Stimulated activated CD8-positive, alpha-beta memory T cell treated with anti-CD3 and anti-CD28 coated beads, Interleukin-4, amount 100 ng/mL, for 24 hours (primary cell): ENCODE measurements around the gene CCDC110.
A peak's percentile ranks its signal among the peaks of the same experiment; 100 is the strongest.

Experiments used
- DNase-seq: peaks from one replicate; pipeline ENCODE4 v3.0.0-alpha.2; 2020; ENCODE audit warnings: low read depth

Gene CCDC110

DNA sequence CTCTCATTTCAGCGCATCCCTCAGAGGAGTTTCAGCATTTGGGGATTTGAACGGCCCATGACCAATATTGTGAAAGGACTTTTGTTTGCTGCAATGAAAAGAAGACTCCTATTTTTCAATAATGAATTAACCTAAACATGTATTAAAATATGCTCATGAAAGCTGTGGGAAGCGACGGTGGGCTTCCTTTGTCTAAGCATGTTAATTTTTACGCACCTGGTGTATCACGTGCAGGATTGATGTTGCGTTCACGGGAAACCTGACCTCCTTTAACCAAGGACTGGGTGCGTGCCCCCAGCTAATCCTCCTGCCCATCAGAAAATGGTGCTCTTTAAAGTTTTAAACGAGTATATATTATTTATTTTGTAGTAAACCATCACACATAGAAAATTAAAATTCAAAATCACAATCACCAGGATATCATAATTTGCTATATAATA lies 590 bp upstream of the CCDC110 start:
- DNase-seq: no peak

DNA sequence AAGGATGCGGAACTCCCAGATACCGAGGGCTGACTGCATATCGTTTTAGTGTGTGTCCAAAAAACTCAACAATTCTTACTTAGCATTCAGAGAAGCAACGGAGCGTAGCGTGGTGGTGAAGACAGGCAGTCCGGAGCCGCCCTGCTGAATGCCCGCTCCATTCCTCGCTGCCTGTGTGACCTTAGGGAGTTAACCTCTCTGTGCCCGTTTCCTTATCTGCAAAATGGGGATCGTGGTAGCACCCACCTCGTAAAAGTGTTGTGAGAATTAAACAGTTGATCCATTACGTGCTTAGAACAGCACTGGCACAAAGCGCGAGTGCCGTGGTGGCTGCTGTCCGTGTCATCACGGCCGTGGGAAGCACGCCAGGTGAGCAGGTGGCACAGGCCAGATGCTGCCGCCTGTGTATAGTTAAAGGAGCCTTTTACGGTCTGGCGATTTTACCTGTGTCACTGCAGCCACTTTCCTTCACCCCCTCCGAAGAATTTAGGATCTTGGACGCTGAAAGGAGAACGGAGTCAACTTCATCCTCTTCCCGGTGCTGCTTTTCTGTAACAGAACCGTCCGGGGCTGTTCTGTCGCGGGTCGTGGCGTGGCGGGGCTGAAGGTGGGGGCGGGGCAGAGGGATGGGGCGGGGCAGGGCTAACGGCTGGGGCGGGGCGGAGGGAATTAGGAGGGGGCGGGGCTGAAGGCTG lies 885 bp downstream of the CCDC110 start:
- no peak for DNase-seq

DNA sequence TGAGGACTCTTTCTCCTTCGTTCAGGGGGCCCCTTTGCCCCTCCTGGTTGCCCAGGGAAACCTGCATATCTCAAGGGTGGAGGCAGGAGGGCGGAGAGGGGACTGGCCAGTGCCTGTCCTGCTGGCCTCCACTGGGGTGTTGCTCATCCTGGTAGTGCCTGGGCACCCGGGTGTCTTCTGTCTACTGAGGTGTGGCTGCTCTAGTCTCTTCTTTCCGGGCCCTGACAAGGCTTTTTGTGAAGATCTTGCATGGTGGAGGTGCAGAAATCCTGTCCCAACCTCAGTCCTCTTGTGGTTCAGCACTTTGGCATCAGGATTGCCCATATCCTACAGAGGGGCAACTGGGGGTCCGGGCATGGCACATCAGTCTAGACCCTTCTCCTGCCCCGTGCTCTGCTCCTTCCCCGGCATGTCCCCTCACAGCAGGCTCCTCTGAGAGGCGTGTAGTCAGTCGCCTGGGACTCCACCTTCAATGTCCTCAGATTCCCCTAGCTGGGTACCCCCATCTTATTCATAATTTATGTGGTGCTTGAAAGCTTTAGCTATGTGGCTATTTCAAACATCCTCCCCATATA lies 1.9 kb downstream of the CCDC110 start:
- no peak for DNase-seq

DNA sequence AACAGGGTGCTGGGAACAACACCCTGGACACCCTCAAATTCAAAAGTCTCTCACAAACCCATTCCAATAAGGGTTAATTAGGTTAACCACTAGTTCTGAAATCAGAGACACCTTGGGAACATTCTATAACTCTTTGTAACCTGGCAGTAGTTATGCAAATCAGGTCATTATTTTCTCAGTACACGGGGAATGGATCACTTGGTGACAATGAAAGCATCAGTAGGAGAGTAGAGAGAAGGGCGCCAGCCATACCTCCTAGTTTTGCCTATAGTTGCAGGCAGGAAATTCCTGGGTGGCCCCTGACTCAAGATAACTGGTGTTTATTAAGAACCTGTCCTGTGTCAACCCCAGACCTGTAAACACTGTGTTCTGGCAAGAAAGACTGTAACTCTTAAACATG lies 2.5 kb downstream of the CCDC110 start:
- DNase-seq: no peak

DNA sequence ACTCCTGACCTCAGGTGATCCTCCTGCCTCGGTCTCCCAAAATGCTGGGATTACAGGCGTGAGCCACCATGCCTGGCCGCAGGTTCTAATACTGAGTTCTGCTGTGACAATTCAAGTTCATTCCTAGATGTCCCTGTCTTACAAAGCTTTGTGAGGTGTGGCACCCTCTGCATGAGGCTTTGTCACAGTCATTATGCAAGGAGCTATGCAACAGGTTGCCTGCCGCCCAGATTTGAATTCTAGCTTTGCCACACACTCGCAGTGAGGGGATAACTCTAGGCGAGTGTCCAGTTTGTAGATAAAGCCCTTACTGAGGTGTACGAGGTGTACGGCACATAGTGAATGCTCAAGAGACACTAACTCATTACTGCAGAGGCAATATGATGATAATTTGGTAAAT lies 3.5 kb downstream of the CCDC110 start:
- DNase-seq: no peak

DNA sequence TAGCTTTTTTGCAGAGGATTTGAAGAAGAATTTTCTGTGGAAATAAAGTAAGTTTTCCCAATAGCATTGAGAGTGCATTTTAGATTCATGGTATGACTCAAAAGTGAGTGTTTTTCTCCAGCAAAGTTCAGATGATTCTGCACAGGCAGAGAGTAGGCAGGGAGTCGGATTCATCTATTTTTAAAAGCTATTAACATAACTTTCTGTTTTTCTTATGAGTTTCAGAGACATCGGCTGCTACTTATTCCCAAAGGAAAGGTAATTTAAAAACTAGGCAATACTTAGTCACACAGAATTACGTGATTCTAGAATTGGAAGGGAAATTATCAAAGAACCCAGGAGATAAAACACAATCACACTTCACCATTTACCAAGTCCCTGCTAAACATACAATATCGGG lies 4.4 kb downstream of the CCDC110 start:
- no peak for DNase-seq

DNA sequence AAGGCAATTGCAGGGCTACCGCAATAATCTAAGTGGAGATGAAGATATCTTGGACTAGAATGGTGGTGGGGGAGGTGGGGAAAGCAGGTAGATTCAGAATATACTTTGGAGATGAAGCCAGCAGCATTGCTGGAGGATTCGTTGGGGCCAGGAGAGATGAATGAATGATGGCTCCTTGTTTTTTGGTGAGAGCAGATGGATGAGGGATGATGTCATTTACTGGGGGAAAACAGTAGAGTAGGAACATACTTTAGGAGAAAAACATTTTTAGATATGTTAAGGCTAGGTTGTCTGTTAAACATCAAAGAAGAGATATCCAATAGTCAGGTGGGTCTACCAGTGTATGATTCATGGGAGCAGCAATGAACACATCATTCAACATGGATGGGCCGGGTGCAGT lies 5.8 kb downstream of the CCDC110 start:
- DNase-seq: no peak

DNA sequence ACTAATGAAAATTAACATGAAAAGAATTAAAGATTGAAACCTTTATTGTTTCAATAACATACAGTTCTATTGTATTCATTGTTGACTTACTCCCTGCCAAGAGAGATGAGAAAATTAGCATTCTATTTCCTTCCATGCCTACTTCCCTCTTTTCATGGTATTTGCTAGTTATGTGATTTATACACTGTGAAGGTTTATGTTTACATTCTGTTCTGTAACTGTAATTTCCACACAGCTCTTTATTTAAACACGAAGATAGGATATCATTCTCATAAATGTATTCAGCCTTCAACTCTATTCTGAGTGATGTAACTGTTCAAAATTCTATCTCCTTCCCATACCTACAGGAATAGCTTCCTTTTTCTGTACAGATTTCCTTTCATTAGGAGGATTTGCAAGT lies 6.6 kb downstream of the CCDC110 start:
- DNase-seq: no peak

DNA sequence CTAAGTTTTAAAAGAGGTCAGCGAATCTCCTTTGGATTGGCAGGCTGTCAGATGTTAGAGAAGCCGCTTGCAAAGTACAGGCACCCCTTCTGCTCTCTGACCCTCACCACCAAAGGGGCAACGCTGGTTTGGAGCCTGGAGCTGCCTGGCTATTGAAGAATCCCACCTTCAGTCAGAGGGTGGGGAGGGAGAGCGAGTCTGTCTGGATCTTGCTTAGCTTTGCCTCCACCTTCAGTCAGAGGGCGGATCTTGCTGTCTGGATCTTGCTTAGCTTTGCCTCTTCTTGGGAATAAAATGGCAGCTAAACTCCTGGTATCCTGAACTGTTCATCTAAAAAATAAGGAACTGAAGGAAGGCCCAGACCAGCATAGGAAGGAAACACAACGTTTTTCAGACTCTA lies 7.3 kb downstream of the CCDC110 start:
- no peak for DNase-seq

DNA sequence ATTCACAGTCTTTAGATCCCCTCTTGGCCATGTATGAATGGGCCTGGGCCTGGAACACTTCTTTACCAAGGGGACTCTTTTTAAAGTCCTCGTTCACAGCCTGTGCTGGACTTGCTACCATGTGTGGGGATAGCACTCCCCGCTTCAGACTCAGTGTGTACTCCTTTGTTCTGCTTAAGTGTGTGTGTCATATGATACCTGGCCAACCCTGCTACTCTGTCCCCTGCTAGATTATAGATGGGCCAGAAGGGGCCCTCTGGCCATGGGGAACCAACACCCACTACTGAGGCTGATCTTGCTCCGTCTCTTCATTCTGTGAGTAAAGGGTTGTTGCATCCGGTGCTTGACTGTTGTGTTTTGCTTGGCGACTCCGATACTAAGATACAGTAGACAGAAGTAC lies 8.0 kb downstream of the CCDC110 start:
- DNase-seq: no peak

DNA sequence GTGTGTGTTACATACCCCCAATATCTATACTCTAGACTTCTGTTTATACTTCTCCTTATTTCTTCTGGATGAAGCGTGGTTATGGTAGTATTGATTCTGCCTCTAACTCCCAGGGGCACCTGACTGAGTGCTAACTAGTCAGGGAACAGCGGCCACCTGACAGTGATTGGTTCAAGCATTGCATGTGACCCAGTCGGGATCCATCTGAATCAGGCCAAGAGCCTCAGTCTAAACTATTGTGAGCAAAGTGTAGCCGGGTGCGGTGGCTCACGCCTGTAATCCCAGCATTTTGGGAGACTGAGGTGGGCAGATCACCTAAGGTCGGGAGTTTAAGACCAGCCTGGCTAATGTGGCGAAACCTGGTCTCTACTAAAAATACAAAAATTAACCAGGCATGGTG lies 10.0 kb downstream of the CCDC110 start:
- no peak for DNase-seq

DNA sequence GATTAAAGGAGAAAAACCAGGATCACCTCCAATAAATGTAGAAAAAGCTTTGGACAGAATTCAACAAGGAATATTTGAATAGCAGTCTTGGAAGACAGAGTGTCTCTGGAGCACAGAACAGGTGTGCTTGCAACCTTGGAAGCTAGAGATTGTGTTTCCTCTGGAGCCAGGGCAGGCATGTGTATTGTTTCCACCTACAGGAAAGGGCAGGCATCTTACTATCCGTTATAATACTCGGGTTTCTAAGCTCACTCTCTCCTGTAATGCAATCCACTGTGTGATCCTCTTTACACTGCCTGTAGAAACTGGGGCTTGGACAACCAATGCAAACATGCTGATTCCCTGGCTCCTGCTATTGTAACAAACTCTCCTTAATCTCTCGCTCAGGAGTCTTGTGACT lies 14.4 kb downstream of the CCDC110 start:
- DNase-seq: no peak

DNA sequence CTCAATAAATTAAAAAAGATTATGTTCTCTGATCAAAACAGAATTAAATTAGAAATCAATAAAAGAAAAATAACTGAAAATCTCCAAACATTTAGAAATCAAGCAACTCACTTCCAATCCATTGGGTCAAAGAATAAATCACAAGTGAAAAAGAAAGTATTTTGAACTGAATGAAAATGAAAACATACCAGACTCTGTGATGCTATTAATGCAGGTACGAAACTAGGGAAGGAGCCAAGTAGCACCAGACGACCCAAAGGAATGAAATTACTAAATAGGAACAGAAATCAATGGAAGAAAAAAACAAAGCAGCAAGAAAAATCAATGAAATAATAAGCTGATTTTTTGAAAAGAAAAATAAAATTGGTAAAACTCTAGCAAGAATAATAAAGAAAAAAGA lies 15.4 kb downstream of the CCDC110 start:
- no peak for DNase-seq

DNA sequence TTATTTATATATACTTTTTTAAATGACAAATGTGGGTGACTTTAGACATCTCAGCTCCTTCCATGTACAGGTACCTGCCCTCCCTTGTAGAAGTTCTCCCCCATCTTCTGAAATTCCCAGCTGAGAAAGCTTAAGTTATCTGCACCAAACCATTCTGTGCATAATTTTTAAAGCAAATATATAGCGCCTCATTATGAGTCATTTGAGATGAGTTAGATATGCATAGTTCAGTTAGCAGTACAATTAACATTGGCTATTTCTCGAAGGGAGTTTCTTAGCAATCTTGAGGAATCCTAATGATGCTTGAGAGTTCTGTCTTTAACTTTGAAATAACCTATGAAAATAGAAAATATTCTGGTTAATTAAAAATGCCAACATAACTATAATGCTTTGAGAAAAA lies 26.3 kb downstream of the CCDC110 start:
- DNase-seq: no peak

DNA sequence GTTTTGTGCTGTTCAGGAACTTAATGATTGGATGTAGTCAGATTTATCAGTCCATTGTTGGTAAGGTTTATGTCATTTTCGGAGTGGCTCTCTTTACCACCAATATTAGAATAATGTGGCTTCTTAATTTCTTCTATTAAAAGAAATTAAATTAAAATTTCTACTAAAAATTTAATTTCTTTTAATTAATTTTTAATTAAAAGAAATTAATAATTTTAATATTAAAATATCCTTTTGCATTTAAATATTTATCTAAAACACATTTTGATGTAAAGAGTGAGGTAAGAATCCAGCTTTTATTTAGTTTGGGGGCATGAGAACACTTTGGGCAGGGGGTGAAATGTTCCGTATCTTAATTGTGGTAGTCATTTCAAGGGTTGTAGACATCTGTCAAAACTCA lies 30.1 kb downstream of the CCDC110 start:
- no peak for DNase-seq

DNA sequence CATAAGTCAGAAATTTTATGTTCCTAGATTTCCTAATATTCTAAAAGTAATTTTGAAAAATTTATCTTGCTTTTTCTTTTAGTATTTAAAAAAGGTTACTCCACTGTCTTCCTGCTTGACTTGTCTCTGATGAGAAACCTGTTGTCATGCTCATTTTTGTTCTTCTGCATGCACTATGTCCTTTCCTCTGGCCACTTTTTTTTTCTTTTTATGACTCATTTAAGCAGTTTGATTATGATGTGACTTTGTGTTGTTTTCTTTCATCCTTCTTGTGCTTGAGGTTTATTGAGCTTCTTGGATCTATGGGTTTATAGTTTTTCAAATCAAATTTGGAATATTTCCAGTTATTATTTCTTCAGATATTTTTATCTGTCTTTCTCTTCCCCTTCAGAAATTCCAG lies 33.7 kb downstream of the CCDC110 start:
- no peak for DNase-seq

DNA sequence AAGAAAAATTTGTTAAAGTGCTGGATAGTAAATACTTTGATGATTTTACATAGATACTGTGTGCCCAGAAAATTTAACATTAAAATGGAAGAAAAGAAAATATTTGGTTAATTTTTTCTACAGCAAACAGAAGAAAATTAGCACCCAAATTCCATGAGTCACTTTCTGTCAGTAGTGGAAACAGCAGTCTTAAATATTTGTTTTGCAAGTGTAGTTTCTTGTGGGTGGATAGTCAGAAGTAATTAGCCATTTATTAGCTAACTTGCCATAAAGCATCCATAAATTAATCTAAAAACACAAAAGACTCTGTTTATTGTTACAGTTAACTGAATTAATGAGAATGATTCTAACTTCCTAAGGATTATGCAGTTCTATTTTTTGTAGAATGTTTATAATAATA lies 36.1 kb downstream of the CCDC110 start:
- DNase-seq: no peak

DNA sequence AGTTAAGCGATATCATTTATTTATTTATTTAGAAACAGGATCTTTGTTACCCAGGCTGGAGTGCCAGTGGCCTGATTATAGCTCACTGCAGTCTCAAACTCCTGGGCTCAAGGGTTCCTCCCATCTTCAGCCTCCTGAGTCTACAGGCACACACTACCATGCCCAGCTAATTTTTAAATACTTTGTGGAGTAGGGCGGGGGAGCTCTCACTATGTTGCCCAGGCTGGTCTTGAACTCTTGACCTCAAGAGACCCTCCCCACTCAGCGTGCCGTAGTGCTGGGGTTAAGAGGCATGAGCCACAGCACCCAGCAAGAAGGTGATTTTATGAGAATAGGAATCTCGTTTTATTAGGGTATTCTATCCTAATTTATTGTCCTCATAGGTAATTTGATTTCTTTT lies 41.9 kb downstream of the CCDC110 start:
- DNase-seq: no peak

DNA sequence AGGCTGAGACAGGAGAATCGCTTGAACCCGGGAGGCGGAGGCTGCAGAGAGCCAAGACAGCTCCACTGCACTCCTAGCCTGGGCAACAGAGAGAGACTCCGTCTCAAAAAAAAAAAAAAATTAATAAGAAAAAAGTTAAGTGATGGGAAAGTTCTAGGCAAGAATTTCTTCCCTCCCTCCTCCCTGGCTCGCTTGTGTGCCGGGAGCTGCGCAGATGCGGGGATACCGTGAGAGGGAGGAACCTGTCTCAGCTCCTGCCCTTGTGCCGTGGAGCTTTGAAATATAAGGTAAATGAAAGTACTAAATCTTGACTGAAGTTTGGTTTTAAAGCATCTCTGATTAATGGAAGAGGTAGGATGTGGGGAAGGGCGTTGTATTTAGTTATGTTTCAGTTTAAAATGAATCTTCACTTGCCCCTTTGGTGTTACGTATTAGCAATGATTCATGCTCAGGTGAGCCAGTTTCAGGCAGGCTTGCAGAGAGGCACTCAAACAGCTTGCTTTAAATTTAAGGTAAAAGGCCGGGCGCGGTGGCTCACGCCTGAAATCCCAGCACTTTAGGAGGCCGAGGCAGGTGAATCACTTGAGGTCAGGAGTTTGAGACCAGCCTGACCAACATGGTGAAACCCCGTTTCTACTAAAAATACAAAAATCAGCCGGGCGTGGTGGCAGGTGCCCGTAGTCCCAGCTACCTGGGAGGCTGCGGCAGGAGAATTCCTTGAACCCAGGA lies 44.4 kb downstream of the CCDC110 start:
- no peak for DNase-seq

DNA sequence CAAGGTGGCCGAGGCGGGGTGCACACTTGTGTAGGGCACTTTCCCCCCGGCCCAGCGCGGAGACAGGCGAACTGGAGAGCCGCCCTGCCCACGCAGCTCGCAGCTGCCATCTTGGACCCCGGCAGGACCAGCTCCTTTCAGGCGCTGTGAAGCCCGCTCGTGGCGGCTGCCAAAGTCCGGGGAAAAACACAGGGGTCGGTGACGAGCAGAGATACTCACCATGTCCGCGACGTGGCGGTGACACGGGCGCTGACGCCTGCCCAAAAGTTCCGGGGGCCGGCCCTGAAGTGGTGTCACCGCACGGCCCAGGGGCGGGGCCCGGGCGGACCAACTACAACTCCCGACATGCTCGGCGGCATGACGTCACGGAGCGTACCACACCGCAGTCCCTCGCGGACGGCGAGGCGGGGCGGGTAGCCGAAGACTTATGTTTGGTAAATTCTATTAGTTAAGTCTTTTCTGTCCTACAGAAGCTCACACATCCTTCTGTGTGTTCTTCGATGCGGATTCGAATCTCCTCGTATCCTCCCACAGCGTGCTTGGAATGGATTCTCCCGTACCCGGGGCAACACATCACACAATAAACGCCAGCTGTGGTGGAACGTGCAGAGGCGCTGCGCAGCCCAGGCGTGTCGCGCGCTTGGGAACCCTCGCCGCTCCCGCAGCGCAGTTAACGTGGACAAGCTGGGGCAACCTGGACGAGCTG lies 45.7 kb downstream of the CCDC110 start, which contains the start of gene UFSP2:
Gene UFSP2 (minus strand): TSS at position 318 of the 706 bp plus-strand sequence. CDS start 96 bp downstream, at position 222.
- DNase-seq: peak; percentile 82

DNA sequence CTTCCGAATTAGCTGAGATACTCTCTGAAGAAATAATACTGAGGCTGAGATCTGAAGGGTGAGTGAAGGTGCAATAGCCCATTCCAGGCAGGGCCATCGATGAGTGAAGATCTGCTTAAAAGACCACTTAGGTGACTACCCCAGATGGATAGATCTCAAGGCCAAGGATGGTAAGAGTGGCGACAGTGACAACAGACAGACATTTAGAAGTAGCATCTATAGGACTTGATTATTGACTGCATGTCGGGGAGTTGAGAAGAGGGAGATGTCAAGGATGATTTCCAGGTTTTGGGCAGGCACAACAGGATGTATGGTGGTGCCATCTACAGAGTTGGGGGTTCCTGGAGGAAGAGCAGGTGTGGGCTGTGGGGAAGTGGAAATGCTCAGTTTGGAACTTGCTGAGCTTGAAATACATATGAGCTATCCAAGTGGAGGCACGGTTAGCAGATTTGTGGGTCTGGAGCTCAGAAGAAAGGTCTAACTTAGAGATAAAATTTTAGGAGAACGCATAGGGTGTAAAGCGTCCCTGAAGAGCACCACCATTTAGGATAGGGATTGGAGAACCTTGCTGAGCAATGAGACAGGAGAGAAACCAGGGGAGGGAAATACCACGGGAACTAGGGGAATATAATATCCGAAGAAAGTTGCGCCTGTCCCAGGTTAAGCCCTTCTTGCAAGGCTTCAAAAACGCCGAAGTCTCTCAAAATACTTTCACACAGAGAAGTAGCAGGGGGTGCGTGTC lies 46.5 kb downstream of the CCDC110 start:
- no peak for DNase-seq
